B cell (primary cell): Measurements from ENCODE around the gene TUBA4A.

Experiments used
- EZH2 ChIP-seq: IDR thresholded peaks from 2 replicates; pipeline ENCODE4 v1.6.1; 2012; ENCODE audit warnings: borderline replicate concordance, low read depth, mild to moderate bottlenecking, moderate library complexity, low read length; ENCODE audit not compliant: insufficient read depth, poor library complexity, severe bottlenecking
- TF ChIP-seq, protein P1 (sequence below): fragments of 200-600 bp; IDR thresholded peaks from one replicate; pipeline ENCODE4 v1.8.0; 2022; ENCODE audit warnings: antibody characterized with exemption, mild to moderate bottlenecking

DNA sequence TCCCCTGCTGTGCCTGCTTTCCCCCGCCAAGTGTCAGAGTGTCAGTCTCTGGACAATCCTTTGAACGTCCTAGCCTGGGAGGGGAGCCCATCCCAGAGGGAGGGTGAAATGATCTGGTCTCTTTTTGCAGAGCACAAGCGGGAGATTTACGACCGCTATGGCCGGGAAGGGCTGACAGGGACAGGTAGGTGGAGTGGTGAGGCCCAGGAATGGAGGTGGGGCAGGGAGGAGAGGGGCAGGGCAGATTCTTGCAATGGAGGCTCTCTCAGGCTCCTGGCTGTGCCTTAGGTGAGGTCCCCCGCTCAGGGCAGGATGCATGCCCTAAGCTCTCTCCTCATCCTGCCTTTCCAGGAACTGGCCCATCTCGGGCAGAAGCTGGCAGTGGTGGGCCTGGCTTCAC, 27.9 kb upstream of the TUBA4A start:
- TF ChIP-seq EZH2, result no peak
- TF ChIP-seq, protein P1, sequence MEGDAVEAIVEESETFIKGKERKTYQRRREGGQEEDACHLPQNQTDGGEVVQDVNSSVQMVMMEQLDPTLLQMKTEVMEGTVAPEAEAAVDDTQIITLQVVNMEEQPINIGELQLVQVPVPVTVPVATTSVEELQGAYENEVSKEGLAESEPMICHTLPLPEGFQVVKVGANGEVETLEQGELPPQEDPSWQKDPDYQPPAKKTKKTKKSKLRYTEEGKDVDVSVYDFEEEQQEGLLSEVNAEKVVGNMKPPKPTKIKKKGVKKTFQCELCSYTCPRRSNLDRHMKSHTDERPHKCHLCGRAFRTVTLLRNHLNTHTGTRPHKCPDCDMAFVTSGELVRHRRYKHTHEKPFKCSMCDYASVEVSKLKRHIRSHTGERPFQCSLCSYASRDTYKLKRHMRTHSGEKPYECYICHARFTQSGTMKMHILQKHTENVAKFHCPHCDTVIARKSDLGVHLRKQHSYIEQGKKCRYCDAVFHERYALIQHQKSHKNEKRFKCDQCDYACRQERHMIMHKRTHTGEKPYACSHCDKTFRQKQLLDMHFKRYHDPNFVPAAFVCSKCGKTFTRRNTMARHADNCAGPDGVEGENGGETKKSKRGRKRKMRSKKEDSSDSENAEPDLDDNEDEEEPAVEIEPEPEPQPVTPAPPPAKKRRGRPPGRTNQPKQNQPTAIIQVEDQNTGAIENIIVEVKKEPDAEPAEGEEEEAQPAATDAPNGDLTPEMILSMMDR, result no peak
